SK-N-SH (cell line): ENCODE results near the gene KIF4A. TPM values are rescaled to one million over a fixed set of nuclear protein-coding genes. Genes with fewer than 3 reads are reported as not detected.

Source experiments
- CTCF ChIA-PET: fragments of 300-600, 350-600 bp; formaldehyde crosslinking; extraction: SDS; loops from one replicate; lab custom pipeline; 2021; lab: Yijun Ruan, JAX
- POLR2A ChIA-PET: fragments of 350-600 bp; sonication (Branson Sonifier 250); formaldehyde crosslinking; extraction: SDS; loops from one replicate; lab custom pipeline; 2020; ENCODE audit warnings: antibody characterized with exemption, inconsistent platforms; lab: Yijun Ruan, JAX
- DNase-seq: peaks from one replicate; pipeline ENCODE4 v3.0.0; 2012
- H2AFZ ChIP-seq: fragments of 200-600 bp; sonication (generic); 2 replicates; pipeline ENCODE4 v1.8.1; 2016; ENCODE audit warnings: antibody characterized with exemption, mild to moderate bottlenecking, low read depth
- H3F3A ChIP-seq: fragments of 200-600 bp; sonication (generic); replicated peaks from 2 replicates; pipeline ENCODE3; 2016; ENCODE audit warnings: antibody characterized with exemption, mild to moderate bottlenecking; ENCODE audit not compliant: insufficient read depth
- H3K27ac ChIP-seq, 2 experiments: fragments of 200-500 bp in 1 of 2; fragments of 200-600 bp in 1 of 2; sonication (Bioruptor generic) in 1 of 2; sonication (generic), shearing (Covaris generic) in 1 of 2; 2 replicates each; pipeline versions ENCODE4 v1.5.1 to v1.6.1; 2014 to 2016; ENCODE audit warnings: low read depth in 2 of 2, inconsistent platforms in 1 of 2, low read length in 1 of 2, mild to moderate bottlenecking in 1 of 2, mixed read lengths in 1 of 2
- H3K27me3 ChIP-seq: fragments of 200-600 bp; sonication (generic), shearing (Covaris generic); 2 replicates; pipeline ENCODE4 v1.6.1; 2016; ENCODE audit warnings: mixed run types; ENCODE audit not compliant: insufficient read depth
- H3K36me3 ChIP-seq, 2 experiments: fragments of 200-500 bp in 1 of 2; fragments of 200-600 bp in 1 of 2; sonication (Bioruptor generic) in 1 of 2; sonication (generic) in 1 of 2; replicated peaks in 1 of 2; 2 replicates each; pipeline versions ENCODE3 to v1.5.1; 2014 to 2016; ENCODE audit warnings: low read length in 1 of 2, mild to moderate bottlenecking in 1 of 2; ENCODE audit not compliant: insufficient read depth in 2 of 2, control insufficient read depth in 1 of 2
- H3K4me1 ChIP-seq, 2 experiments: fragments of 200-500 bp in 1 of 2; fragments of 200-600 bp in 1 of 2; sonication (Bioruptor generic) in 1 of 2; sonication (generic), shearing (Covaris generic) in 1 of 2; 2 replicates each; pipeline versions ENCODE4 v1.5.1 to v1.6.1; 2014 to 2016; ENCODE audit warnings: low read depth in 1 of 2, low read length in 1 of 2, mixed run types in 1 of 2; ENCODE audit not compliant: insufficient read depth in 2 of 2, control insufficient read depth in 1 of 2
- H3K4me2 ChIP-seq: fragments of 200-600 bp; sonication (generic), shearing (Covaris generic); 2 replicates; pipeline ENCODE4 v1.6.1; 2017; ENCODE audit warnings: mixed run types
- H3K4me3 ChIP-seq, 2 experiments: fragments of 200-500 bp in 1 of 2; fragments of 200-600 bp in 1 of 2; sonication (Bioruptor generic) in 1 of 2; sonication (generic), shearing (Covaris generic) in 1 of 2; 2 replicates each; pipeline versions ENCODE4 v1.5.1 to v1.8.1; 2014 to 2016; ENCODE audit warnings: low read depth in 2 of 2, inconsistent platforms in 1 of 2, low read length in 1 of 2, mild to moderate bottlenecking in 1 of 2, mixed read lengths in 1 of 2, moderate library complexity in 1 of 2
- H3K79me2 ChIP-seq: fragments of 200-600 bp; sonication (generic); 2 replicates; pipeline ENCODE4 v1.8.1; 2017; ENCODE audit warnings: mild to moderate bottlenecking; ENCODE audit not compliant: insufficient read depth
- H3K9ac ChIP-seq: fragments of 200-600 bp; sonication (generic); 2 replicates; pipeline ENCODE4 v1.6.1; 2017; ENCODE audit warnings: mixed run types
- H3K9me2 ChIP-seq: fragments of 200-600 bp; sonication (generic); 2 replicates; pipeline ENCODE4 v1.6.1; 2017; ENCODE audit warnings: mixed run types
- H3K9me3 ChIP-seq: fragments of 200-600 bp; sonication (generic); 2 replicates; pipeline ENCODE4 v1.6.1; 2017; ENCODE audit warnings: mixed run types, mild to moderate bottlenecking, moderate library complexity
- H4K20me1 ChIP-seq: fragments of 200-600 bp; sonication (generic); 2 replicates; pipeline ENCODE4 v1.6.1; 2017; ENCODE audit warnings: mild to moderate bottlenecking, mixed run types; ENCODE audit not compliant: insufficient read depth
- CHD2 ChIP-seq: fragments of 150-350 bp; IDR thresholded peaks from 2 replicates; pipeline ENCODE4 v1.6.1; 2018; ENCODE audit warnings: low read length; ENCODE audit not compliant: partially characterized antibody
- ELF1 ChIP-seq: IDR thresholded peaks from 2 replicates; pipeline ENCODE4 v1.4.0; 2012
- EP300 ChIP-seq, 2 experiments: IDR thresholded peaks; 2 replicates each; pipeline versions ENCODE4 v1.4.0 to v1.6.1; 2012; ENCODE audit warnings: borderline replicate concordance in 1 of 2, low read depth in 1 of 2, low read length in 1 of 2
- FOSL2 ChIP-seq: IDR thresholded peaks from 2 replicates; pipeline ENCODE4 v1.4.0; 2012; ENCODE audit warnings: low read depth, mild to moderate bottlenecking, moderate library complexity, borderline replicate concordance
- GATA2 ChIP-seq: sonication (generic); formaldehyde crosslinking; IDR thresholded peaks from 2 replicates; pipeline ENCODE4 v1.5.0; 2020; ENCODE audit warnings: mild to moderate bottlenecking, missing genetic modification reagents
- IRF3 ChIP-seq: fragments of 150-350 bp; IDR thresholded peaks from 2 replicates; pipeline ENCODE4 v1.6.1; 2016; ENCODE audit warnings: mild to moderate bottlenecking, low read depth, low read length
- MAX ChIP-seq: IDR thresholded peaks from 2 replicates; pipeline ENCODE4 v1.4.0; 2012; ENCODE audit warnings: low read depth
- NRF1 ChIP-seq: IDR thresholded peaks from 2 replicates; pipeline ENCODE4 v1.6.1; 2012; ENCODE audit warnings: low read depth, mild to moderate bottlenecking, low read length
- PBX3 ChIP-seq: IDR thresholded peaks from 2 replicates; pipeline ENCODE4; 2012
- POLR2AphosphoS5 ChIP-seq: IDR thresholded peaks from 2 replicates; pipeline ENCODE4 v1.6.1; 2012; ENCODE audit warnings: low read depth, low read length
- RAD21 ChIP-seq: IDR thresholded peaks from 2 replicates; pipeline ENCODE4 v1.6.1; 2012; ENCODE audit warnings: mild to moderate bottlenecking, low read length
- REST ChIP-seq: IDR thresholded peaks from 2 replicates; pipeline ENCODE4 v1.6.1; 2012; ENCODE audit warnings: mild to moderate bottlenecking, low read depth, low read length, moderate library complexity
- RFX5 ChIP-seq: IDR thresholded peaks from 2 replicates; pipeline ENCODE4 v1.6.1; 2012; ENCODE audit warnings: mild to moderate bottlenecking, improper control_type of control experiment, low read length
- RXRA ChIP-seq: IDR thresholded peaks from 2 replicates; pipeline ENCODE4 v1.4.0; 2012; ENCODE audit warnings: low read depth, mild to moderate bottlenecking, borderline replicate concordance
- SIN3A ChIP-seq: IDR thresholded peaks from 2 replicates; pipeline ENCODE4 v1.6.1; 2012; ENCODE audit warnings: low read depth, mild to moderate bottlenecking, low read length, moderate library complexity, borderline replicate concordance
- SMC3 ChIP-seq: IDR thresholded peaks from 2 replicates; pipeline ENCODE4 v1.6.1; 2012; ENCODE audit warnings: low read depth, low read length, improper control_type of control experiment
- TAF1 ChIP-seq: IDR thresholded peaks from 2 replicates; pipeline ENCODE4 v1.6.1; 2012; ENCODE audit warnings: low read depth, mild to moderate bottlenecking, low read length, moderate library complexity, borderline replicate concordance
- TCF12 ChIP-seq: IDR thresholded peaks from 2 replicates; pipeline ENCODE4 v1.4.0; 2012
- YY1 ChIP-seq: IDR thresholded peaks from 2 replicates; pipeline ENCODE4 v1.4.0; 2012; ENCODE audit warnings: low read depth, mild to moderate bottlenecking
- WGBS: methylation state at CpG from one replicate; pipeline ENCODE4 v1.1.6; 2017; ENCODE audit warnings: low lambda C conversion rate; 5-methylcytosine and 5-hydroxymethylcytosine counted together
- polyA plus RNA-seq, 3 experiments: library from polyadenylated mRNA; depleted of rRNA; stranded (reverse); fragments of >200 nt; gene quantifications; 2 replicates each; pipeline ENCODE4 v1.2.3, GENCODE V29; 2012
- TF ChIP-seq, protein P1 (sequence below): IDR thresholded peaks from 2 replicates; pipeline ENCODE4 v1.4.0; 2012; ENCODE audit warnings: low read depth, borderline replicate concordance

The KIF4A gene
- polyA plus RNA-seq, 1 of the 3 experiments (the other 2 are of a cell fraction), result 11.5 TPM

GRCh38 chrX:70455366-70456202, 165.7 kb downstream of the KIF4A start:
- POLR2A ChIA-PET, result no interaction called here
- 31% methylated on average over 32 of the region's 32 CpGs for WGBS
- DNase-seq, result peak; percentile 38

GRCh38 chrX:70456256-70456655, 166.4 kb downstream of the KIF4A start:
- Histone ChIP-seq H4K20me1 (no peaks in the 10 kb centered on the region), H2AFZ (peak overlapping the region; percentile 89; the same call in 1 of the 2 replicates), H3K27me3 (no peaks in the 10 kb centered on the region), H3K9ac (0 out of 2 replicates have a peak overlapping the region, but pooled peaks have one; percentile 74), H3K4me1 (peaks cover 0 to 4% of the 10 kb centered on the region in 2 experiments; a peak in 1 of 4 replicates), H3K36me3 (no peaks in the 10 kb centered on the region), H3K4me2 (peak overlapping the region; percentile 76), H3K79me2 (0 out of 2 replicates have a peak, but pooled peaks cover 2% of the 10 kb centered on the region), H3K9me3 (no peaks in the 10 kb centered on the region), H3K4me3 (peak overlapping the region; percentile 62 to 64; a peak in 3 of 4 replicates), H3F3A (no peaks in the 10 kb centered on the region), H3K27ac (no peak overlapping the region; a peak in 1 of 4 replicates), H3K9me2 (no peaks in the 10 kb centered on the region)
- ChIA-PET CTCF (interaction anchor here (1.5 to 3.6 kb wide), 4 partner anchors 11 to 209 kb away, joined by 4 to 16 read pairs (median 8); partner anchors contain the start of gene DLG3), POLR2A (no interaction called here)
- no peak for DNase-seq
- no peak for TF ChIP-seq REST
- TF ChIP-seq PBX3, result no peak
- no peak for TF ChIP-seq TCF12
- no peak for TF ChIP-seq CHD2
- TF ChIP-seq RAD21, result no peak
- TF ChIP-seq IRF3, result no peak
- no peak for TF ChIP-seq GATA2 (CRISPR knock-in tag)
- no peak for TF ChIP-seq SIN3A
- no peak for TF ChIP-seq SMC3
- TF ChIP-seq EP300 (IDR thresholded peaks at IDR 0.05; ENCODE audit: borderline replicate concordance in 1 of 2, low read depth in 1 of 2, low read length in 1 of 2), result no peak
- TF ChIP-seq, protein P1, sequence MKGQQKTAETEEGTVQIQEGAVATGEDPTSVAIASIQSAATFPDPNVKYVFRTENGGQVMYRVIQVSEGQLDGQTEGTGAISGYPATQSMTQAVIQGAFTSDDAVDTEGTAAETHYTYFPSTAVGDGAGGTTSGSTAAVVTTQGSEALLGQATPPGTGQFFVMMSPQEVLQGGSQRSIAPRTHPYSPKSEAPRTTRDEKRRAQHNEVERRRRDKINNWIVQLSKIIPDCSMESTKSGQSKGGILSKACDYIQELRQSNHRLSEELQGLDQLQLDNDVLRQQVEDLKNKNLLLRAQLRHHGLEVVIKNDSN, result no peak
- TF ChIP-seq POLR2AphosphoS5, result no peak
- TF ChIP-seq TAF1, result no peak
- no peak for TF ChIP-seq RXRA
- TF ChIP-seq YY1, result no peak
- no peak for TF ChIP-seq RFX5
- no peak for TF ChIP-seq MAX
- TF ChIP-seq FOSL2, result no peak
- TF ChIP-seq ELF1, result no peak
- 24% methylated on average over 2 of the region's 2 CpGs for WGBS

More at GRCh38 chrX:70455366-70456202, 165.7 kb downstream of the KIF4A start:
- H3K27me3 ChIP-seq, result no peaks in the 10 kb centered on the region
- H2AFZ ChIP-seq, result peak overlapping the region; percentile 89
- H3K9me2 ChIP-seq, result no peaks in the 10 kb centered on the region
- H3K4me2 ChIP-seq, result peak overlapping the region; percentile 76
- CTCF ChIA-PET, result interaction anchor here (1.0 to 3.6 kb wide), 8 partner anchors 7 to 215 kb away, joined by 3 to 16 read pairs (median 4); partner anchors contain the start of gene DLG3
- H3K9ac ChIP-seq, result peak overlapping the region; percentile 74
- TF ChIP-seq NRF1, result no peak
- TF ChIP-seq, all 33 proteins: peak for 0
- H3K4me3 ChIP-seq, result peak overlapping the region; percentile 62 to 64
- H3K4me1 ChIP-seq, result peaks cover 0 to 4% of the 10 kb centered on the region in 2 experiments; a peak in 1 of 4 replicates
- peak overlapping the region in 1 of 2 experiments; percentile 54; a peak in 2 of 4 replicates for H3K27ac ChIP-seq
- H3K9me3 ChIP-seq, result no peaks in the 10 kb centered on the region
- H3K36me3 ChIP-seq, result no peaks in the 10 kb centered on the region
- no peaks in the 10 kb centered on the region for H3F3A ChIP-seq
- H4K20me1 ChIP-seq, result no peaks in the 10 kb centered on the region
- no peaks in the 10 kb centered on the region for H3K79me2 ChIP-seq
